A673 (cell line): ENCODE measurements around the gene CDH1. TPM values are rescaled to one million over a fixed set of nuclear protein-coding genes. Genes with fewer than 3 reads are reported as not detected.

Experiments
- BruUV-seq: library from RNA; stranded (reverse); fragments of 400-500 nt; replicated peaks from 2 replicates; lab custom pipeline; 2021; lab: Mats Ljungman, UMichigan
- CTCF ChIA-PET: fragments of 300-600 bp; sonication (Branson Sonifier 250); formaldehyde crosslinking; loops from one replicate; lab custom pipeline; 2022; ENCODE audit warnings: antibody characterized with exemption; lab: Charles Lee
- POLR2A ChIA-PET: fragments of 300-600 bp; sonication (Branson Sonifier 250); formaldehyde crosslinking; loops from one replicate; lab custom pipeline; 2022; ENCODE audit warnings: antibody characterized with exemption; ENCODE audit not compliant: low non-redundant PET; lab: Charles Lee
- DNase-seq: peaks from one replicate; pipeline ENCODE4 v3.0.0-alpha.2; 2015; ENCODE audit warnings: low spot score
- H3K27ac ChIP-seq: fragments of 200-600 bp; sonication (generic); 2 replicates; pipeline ENCODE4 v1.5.1; 2016; ENCODE audit warnings: mixed run types, low read depth, mild to moderate bottlenecking, mixed read lengths, antibody characterized with exemption, low read length; ENCODE audit not compliant: poor library complexity, severe bottlenecking
- H3K27me3 ChIP-seq: fragments of 200-600 bp; sonication (generic); replicated peaks from 2 replicates; pipeline ENCODE4 v1.6.1; 2017; ENCODE audit warnings: mixed run types, low read depth, mild to moderate bottlenecking, mixed read lengths, antibody characterized with exemption, low read length; ENCODE audit not compliant: insufficient read depth, poor library complexity
- H3K36me3 ChIP-seq: fragments of 200-600 bp; sonication (generic); 2 replicates; pipeline ENCODE4 v1.6.1; 2016; ENCODE audit warnings: mixed run types, mild to moderate bottlenecking, mixed read lengths, antibody characterized with exemption, low read length; ENCODE audit not compliant: insufficient read depth, poor library complexity, severe bottlenecking
- H3K4me1 ChIP-seq: fragments of 200-600 bp; sonication (generic); 2 replicates; pipeline ENCODE4 v1.6.1; 2017; ENCODE audit warnings: mixed run types, mild to moderate bottlenecking, mixed read lengths, antibody characterized with exemption, low read length; ENCODE audit not compliant: insufficient read depth, poor library complexity, severe bottlenecking
- H3K4me3 ChIP-seq: fragments of 200-600 bp; sonication (generic); 2 replicates; pipeline ENCODE4 v1.5.1; 2016; ENCODE audit warnings: low read depth, mixed run types, mild to moderate bottlenecking, mixed read lengths, low read length; ENCODE audit not compliant: poor library complexity, severe bottlenecking
- H3K9me3 ChIP-seq: fragments of 200-600 bp; sonication (generic); 2 replicates; pipeline ENCODE4 v1.6.1; 2016; ENCODE audit warnings: mixed run types, low read depth, mild to moderate bottlenecking, mixed read lengths, antibody characterized with exemption, low read length; ENCODE audit not compliant: poor library complexity, severe bottlenecking
- EZH2 ChIP-seq: fragments of 200-600 bp; sonication (generic); IDR thresholded peaks from 2 replicates; pipeline ENCODE4 v1.6.1; 2017; ENCODE audit warnings: borderline replicate concordance, low read depth, mild to moderate bottlenecking, mixed read lengths, antibody characterized with exemption, low read length; ENCODE audit not compliant: poor library complexity, severe bottlenecking
- intact Hi-C: fragments of 100-400 bp; cut with micrococcal nuclease; formaldehyde crosslinking; loops from one replicate; pipeline ENCODE4 v1.10.0; 2022; ENCODE audit not compliant: unreplicated experiment
- total RNA-seq: library from RNA; stranded (reverse); gene quantifications from 2 replicates; pipeline ENCODE4 v1.2.3, GENCODE V29; 2021
- TF ChIP-seq, protein P1 (sequence below): fragments of 300-800, 200-600 bp; sonication (generic); conservative IDR thresholded peaks from 2 replicates; pipeline ENCODE4 v1.5.1; 2017; ENCODE audit warnings: low read depth, mild to moderate bottlenecking, antibody characterized with exemption, low read length, moderate library complexity, mixed read lengths

The CDH1 gene
- total RNA-seq, 1 experiment from 2014 or later = 0.06 TPM

DNA sequence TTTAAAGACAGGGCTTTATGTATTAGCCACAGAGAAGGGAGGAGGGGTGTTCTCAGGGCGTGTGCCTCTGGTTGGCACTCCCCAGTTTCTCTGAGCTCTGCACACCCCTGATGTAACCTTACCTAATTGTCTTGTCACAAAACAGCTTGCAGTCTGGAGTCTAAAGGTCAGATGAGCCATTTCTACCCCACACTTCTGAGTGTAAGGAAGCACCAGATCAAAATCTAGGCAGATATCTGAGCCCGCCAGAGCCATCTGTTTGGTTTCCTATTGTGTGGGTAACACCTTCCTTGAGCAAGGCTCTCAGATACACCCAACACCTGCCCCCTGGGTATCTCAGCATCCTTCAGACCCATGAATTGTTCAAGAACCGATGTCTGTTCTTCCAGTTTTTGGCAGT lies 15.5 kb downstream of the CDH1 start:
- DNase-seq = no peak
- Histone ChIP-seq H3K9me3 (no peaks in the 10 kb centered on the region), H3K4me1 (no peaks in the 10 kb centered on the region), H3K4me3 (no peak overlapping the region), H3K27me3 (no peaks in the 10 kb centered on the region), H3K27ac (no peak overlapping the region), H3K36me3 (no peaks in the 10 kb centered on the region)
- TF ChIP-seq EZH2 = no peak
- TF ChIP-seq, protein P1, sequence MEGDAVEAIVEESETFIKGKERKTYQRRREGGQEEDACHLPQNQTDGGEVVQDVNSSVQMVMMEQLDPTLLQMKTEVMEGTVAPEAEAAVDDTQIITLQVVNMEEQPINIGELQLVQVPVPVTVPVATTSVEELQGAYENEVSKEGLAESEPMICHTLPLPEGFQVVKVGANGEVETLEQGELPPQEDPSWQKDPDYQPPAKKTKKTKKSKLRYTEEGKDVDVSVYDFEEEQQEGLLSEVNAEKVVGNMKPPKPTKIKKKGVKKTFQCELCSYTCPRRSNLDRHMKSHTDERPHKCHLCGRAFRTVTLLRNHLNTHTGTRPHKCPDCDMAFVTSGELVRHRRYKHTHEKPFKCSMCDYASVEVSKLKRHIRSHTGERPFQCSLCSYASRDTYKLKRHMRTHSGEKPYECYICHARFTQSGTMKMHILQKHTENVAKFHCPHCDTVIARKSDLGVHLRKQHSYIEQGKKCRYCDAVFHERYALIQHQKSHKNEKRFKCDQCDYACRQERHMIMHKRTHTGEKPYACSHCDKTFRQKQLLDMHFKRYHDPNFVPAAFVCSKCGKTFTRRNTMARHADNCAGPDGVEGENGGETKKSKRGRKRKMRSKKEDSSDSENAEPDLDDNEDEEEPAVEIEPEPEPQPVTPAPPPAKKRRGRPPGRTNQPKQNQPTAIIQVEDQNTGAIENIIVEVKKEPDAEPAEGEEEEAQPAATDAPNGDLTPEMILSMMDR = no peak
- BruUV-seq = no TSS peak
- POLR2A ChIA-PET = no interaction called here
- CTCF ChIA-PET = no interaction called here
- intact Hi-C loops = no loop called here

DNA sequence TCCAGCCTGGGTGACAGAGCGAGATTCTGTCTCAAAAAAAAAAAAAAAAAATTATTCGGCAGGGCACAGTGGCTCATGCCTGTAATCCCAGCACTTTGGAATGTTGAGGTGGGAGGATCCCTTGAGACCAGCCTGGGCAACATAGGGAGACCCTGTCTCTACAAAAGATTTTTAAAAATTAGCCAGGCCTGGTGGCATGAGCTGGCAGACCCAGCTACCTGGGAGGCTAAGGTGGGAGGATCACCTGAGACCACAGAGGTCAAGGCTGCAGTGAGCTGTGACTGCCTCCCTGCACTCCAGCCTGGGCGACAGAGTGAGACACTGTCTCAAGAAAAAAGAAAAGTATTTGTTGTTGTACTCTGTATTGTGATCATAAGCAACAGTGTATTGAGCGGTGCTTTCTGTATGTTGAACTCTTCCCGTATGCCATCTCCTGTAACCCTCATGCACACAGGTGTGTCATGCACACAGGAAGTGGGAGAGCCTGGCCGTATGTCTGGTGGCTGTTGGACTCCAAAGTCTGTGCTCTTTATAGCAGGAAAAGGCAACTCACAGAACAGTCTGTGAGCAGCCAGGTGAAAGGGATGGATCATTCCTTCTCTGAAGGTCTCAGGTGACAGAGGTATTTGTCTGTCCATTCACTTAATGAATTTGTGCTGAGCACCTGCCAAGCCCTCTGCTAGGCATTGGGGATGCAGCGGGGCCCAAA lies 17.1 kb downstream of the CDH1 start:
- CTCF ChIA-PET = no interaction called here
- POLR2A ChIA-PET = no interaction called here
- Histone ChIP-seq H3K4me3 (no peak overlapping the region), H3K36me3 (no peaks in the 10 kb centered on the region), H3K4me1 (no peaks in the 10 kb centered on the region), H3K27me3 (no peaks in the 10 kb centered on the region), H3K9me3 (no peaks in the 10 kb centered on the region), H3K27ac (no peak overlapping the region)
- intact Hi-C loops = no loop called here
- TF ChIP-seq EZH2 = no peak
- TF ChIP-seq, protein P1 = no peak
- no TSS peak for BruUV-seq
- no peak for DNase-seq

- no peaks in the 10 kb centered on the region for H3K27me3 ChIP-seq
- no peak overlapping the region for H3K4me3 ChIP-seq
- DNase-seq = no peak
- intact Hi-C loops = no loop called here
- H3K9me3 ChIP-seq = no peaks in the 10 kb centered on the region
- H3K36me3 ChIP-seq = no peaks in the 10 kb centered on the region
- CTCF ChIA-PET = no interaction called here
- BruUV-seq = no TSS peak
- POLR2A ChIA-PET = no interaction called here
- TF ChIP-seq, protein P1 = no peak
- TF ChIP-seq EZH2 = no peak
- H3K27ac ChIP-seq = no peak overlapping the region
- H3K4me1 ChIP-seq = no peaks in the 10 kb centered on the region
Observed at GRCh38 chr16:68756239-68756915, 19.3 kb downstream of the CDH1 start.
